Measurements from ENCODE around the gene NCKAP5.

- TF ChIP-seq, protein P1, sequence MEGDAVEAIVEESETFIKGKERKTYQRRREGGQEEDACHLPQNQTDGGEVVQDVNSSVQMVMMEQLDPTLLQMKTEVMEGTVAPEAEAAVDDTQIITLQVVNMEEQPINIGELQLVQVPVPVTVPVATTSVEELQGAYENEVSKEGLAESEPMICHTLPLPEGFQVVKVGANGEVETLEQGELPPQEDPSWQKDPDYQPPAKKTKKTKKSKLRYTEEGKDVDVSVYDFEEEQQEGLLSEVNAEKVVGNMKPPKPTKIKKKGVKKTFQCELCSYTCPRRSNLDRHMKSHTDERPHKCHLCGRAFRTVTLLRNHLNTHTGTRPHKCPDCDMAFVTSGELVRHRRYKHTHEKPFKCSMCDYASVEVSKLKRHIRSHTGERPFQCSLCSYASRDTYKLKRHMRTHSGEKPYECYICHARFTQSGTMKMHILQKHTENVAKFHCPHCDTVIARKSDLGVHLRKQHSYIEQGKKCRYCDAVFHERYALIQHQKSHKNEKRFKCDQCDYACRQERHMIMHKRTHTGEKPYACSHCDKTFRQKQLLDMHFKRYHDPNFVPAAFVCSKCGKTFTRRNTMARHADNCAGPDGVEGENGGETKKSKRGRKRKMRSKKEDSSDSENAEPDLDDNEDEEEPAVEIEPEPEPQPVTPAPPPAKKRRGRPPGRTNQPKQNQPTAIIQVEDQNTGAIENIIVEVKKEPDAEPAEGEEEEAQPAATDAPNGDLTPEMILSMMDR (IDR thresholded peaks at IDR 0.05 in 4 of 5, conservative IDR thresholded peaks at IDR 0.05 in 1 of 5): no peak
- no peak for TF ChIP-seq POLR2A (IDR thresholded peaks at IDR 0.05)
Observed at GRCh38 chr2:133314795-133315194, 253.5 kb downstream of the NCKAP5 start.
